SHP77 (cell line): ENCODE data around the gene ABCG8.

Experiments
- DNase-seq, 2 experiments: peaks; one replicate each; lab custom pipeline; 2025; lab: John Stamatoyannopoulos, UW

ABCG8 gene

GRCh38 chr2:43838560-43839267 is at the start of gene ABCG8, which contains the start of gene ABCG5:
ABCG8 (plus strand) TSS chr2:43838971; CDS start chr2:43839054, 83 bp downstream.
ABCG5 (minus strand) TSS chr2:43838839; CDS start chr2:43838679, 160 bp downstream.
- no peak for DNase-seq

- DNase-seq = no peak
Observed at GRCh38 chr2:43790147-43790546, 48.6 kb upstream of the ABCG8 start.

- DNase-seq = no peak
Observed at GRCh38 chr2:43791035-43791765, 47.6 kb upstream of the ABCG8 start.

GRCh38 chr2:43792653-43793052 is 46.1 kb upstream of the ABCG8 start:
- DNase-seq = no peak

- no peak for DNase-seq
Observed at GRCh38 chr2:43794956-43795355, 43.8 kb upstream of the ABCG8 start.

GRCh38 chr2:43796206-43796605 is 42.6 kb upstream of the ABCG8 start:
- no peak for DNase-seq

- DNase-seq = no peak
Observed at GRCh38 chr2:43798300-43798699, 40.5 kb upstream of the ABCG8 start.

- no peak for DNase-seq
Observed at GRCh38 chr2:43800894-43801293, 37.9 kb upstream of the ABCG8 start.

GRCh38 chr2:43802135-43802534 is 36.6 kb upstream of the ABCG8 start:
- DNase-seq = no peak

GRCh38 chr2:43803113-43803512 is 35.7 kb upstream of the ABCG8 start:
- DNase-seq = no peak

GRCh38 chr2:43806719-43807031 is 32.1 kb upstream of the ABCG8 start:
- DNase-seq = no peak

GRCh38 chr2:43810452-43810851 is 28.3 kb upstream of the ABCG8 start:
- DNase-seq = no peak

GRCh38 chr2:43810888-43811287 is 27.9 kb upstream of the ABCG8 start:
- no peak for DNase-seq

GRCh38 chr2:43812006-43812405 is 26.8 kb upstream of the ABCG8 start:
- no peak for DNase-seq

- no peak for DNase-seq
Observed at GRCh38 chr2:43812947-43813346, 25.8 kb upstream of the ABCG8 start.

- no peak for DNase-seq
Observed at GRCh38 chr2:43814711-43815110, 24.1 kb upstream of the ABCG8 start.

GRCh38 chr2:43818761-43819160 is 20.0 kb upstream of the ABCG8 start:
- DNase-seq = no peak

- no peak for DNase-seq
Observed at GRCh38 chr2:43819491-43820163, 19.1 kb upstream of the ABCG8 start.

- DNase-seq = no peak
Observed at GRCh38 chr2:43822839-43823238, 15.9 kb upstream of the ABCG8 start.

GRCh38 chr2:43823751-43824150 is 15.0 kb upstream of the ABCG8 start:
- DNase-seq = no peak

GRCh38 chr2:43824512-43824911 is 14.3 kb upstream of the ABCG8 start:
- no peak for DNase-seq

GRCh38 chr2:43824951-43825493 is 13.7 kb upstream of the ABCG8 start:
- DNase-seq = no peak

GRCh38 chr2:43825841-43826240 is 12.9 kb upstream of the ABCG8 start:
- no peak for DNase-seq
